Epithelial cell of proximal tubule (primary cell): ENCODE results near the gene AGBL5. TPM values are rescaled to one million over a fixed set of nuclear protein-coding genes. Genes with fewer than 3 reads are reported as not detected.
A peak's percentile ranks its signal among the peaks of the same experiment; 100 is the strongest.
"Not testable (repeated sequence)": the region's sequence is repeated elsewhere in the genome, so short reads cannot be mapped to it uniquely, and the experiment has no call there.

ENCODE experiments used
- DNase-seq: peaks from one replicate; pipeline ENCODE4 v3.0.0-alpha.2; 2011; ENCODE audit warnings: low read depth
- H3K4me3 ChIP-seq: 2 replicates; pipeline ENCODE4 v1.5.1; 2011; ENCODE audit warnings: low read depth, mild to moderate bottlenecking, low read length
- CTCF ChIP-seq: conservative IDR thresholded peaks from 2 replicates; pipeline ENCODE4 v1.5.1; 2012; ENCODE audit warnings: low read depth, mild to moderate bottlenecking, low read length
- total RNA-seq: library from RNA; depleted of rRNA; stranded (reverse); fragments of >200 nt; gene quantifications from 2 replicates; pipeline ENCODE4 v1.2.3, GENCODE V29; 2015

The AGBL5 gene
- total RNA-seq, 1 donor from 2014 or later = 17.0 TPM

DNA sequence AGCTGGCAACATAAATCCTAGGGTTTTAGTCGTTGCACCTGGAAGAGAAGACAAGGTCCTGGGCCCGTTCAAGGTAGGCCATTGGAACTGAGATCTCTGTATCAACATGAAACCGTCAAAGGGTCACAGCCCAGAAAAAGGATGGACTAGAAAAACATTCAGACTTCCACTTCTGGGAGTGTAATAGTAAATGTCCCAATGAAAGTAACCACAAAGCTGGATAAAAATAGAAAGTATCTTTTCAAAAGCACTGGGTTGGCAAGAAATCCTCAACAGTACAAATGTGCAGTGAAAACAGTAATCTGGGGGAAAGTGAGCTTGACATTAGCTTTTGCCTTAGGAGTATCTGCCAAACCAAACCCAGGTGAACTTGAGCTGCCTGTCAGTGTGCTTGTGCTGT is 54.5 kb downstream of the AGBL5 start:
- H3K4me3 ChIP-seq = no peak overlapping the region
- DNase-seq = no peak
- no peak for TF ChIP-seq CTCF

- TF ChIP-seq CTCF = no peak
- no peak overlapping the region for H3K4me3 ChIP-seq
- DNase-seq = no peak
Observed at GRCh38 chr2:27108221-27108620, 56.8 kb downstream of the AGBL5 start.

- DNase-seq = no peak
- H3K4me3 ChIP-seq = no peak overlapping the region
- no peak for TF ChIP-seq CTCF
Observed at GRCh38 chr2:27109083-27109482, 57.6 kb downstream of the AGBL5 start.

- not testable (repeated sequence) for DNase-seq, H3K4me3 ChIP-seq
Observed at GRCh38 chr2:27110603-27111352, 59.3 kb downstream of the AGBL5 start.

DNA sequence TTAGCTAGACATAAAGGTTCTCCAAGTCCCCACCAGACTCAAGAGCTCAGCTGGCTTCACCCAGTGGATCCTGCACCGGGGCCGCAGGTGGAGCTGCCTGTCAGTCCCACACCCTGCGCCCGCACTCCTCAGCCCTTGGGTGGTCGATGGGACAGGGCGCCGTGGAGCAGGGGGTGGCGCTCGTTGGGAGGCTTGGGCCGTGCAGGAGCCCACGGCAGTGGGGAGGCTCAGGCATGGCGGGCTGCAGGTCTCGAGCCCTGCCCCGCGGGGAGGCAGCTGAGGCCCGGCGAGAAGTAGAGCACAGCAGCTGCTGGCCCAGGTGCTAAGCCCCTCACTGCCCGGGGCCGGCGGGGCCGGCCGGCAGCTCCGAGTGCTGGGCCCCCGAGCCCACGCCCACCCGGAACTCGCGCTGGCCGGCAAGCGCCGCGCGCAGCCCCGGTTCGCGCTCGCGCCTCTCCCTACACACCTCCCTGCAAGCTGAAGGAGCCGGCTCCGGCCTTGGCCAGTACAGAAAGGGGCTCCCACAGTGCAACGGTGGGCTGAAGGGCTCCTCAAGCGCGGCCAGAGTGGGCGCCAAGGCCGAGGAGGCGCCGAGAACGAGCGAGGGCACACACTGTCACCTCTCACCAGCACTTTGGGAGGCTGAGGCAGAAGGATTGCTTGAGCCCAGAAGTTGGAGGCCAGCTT is 60.1 kb downstream of the AGBL5 start:
- not testable (repeated sequence) for DNase-seq, H3K4me3 ChIP-seq

DNA sequence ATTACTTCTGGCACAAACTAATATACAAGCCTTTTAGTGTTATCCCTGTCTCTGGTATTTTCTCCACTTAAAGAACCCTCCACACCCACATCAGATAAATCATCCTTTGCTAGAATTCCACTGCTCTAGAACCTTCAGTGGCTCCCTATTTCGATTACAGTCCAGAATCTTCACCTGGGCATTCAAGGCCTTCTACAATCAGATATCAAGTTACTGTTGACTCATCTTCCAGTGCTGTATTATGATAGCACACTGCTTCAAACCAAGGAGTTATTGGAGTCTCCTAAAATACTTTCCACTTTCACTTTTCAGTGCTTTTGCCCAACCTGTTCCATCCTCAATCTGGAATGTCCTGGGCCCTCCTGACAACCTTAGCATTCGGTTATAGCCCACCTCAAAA is 64.1 kb downstream of the AGBL5 start:
- no peak for DNase-seq
- TF ChIP-seq CTCF = no peak
- H3K4me3 ChIP-seq = no peak overlapping the region

GRCh38 chr2:27117995-27118524 is 66.6 kb downstream of the AGBL5 start:
- TF ChIP-seq CTCF = no peak
- no peak for DNase-seq
- H3K4me3 ChIP-seq = peak overlapping the region; percentile 49
